HG03378 (cell line): ENCODE data around the gene MRTFA.
"Not testable (repeated sequence)": the region's sequence is repeated elsewhere in the genome, so short reads cannot be mapped to it uniquely, and the experiment has no call there.

Experiments used
- ATAC-seq: cut with Tn5 transposase; IDR thresholded peaks from one replicate; pipeline ENCODE4 v1.9.1; 2021; ENCODE audit warnings: mild to moderate bottlenecking, moderate library complexity; ENCODE audit not compliant: unreplicated experiment

MRTFA gene

GRCh38 chr22:40598712-40599111, 37.8 kb downstream of the MRTFA start:
- ATAC-seq = not testable (repeated sequence)

GRCh38 chr22:40597526-40598430, 38.7 kb downstream of the MRTFA start:
- ATAC-seq = no peak

GRCh38 chr22:40595497-40596234, 40.9 kb downstream of the MRTFA start:
- ATAC-seq = no peak

- no peak for ATAC-seq
These were observed 41.6 kb downstream of the MRTFA start for GRCh38 chr22:40594924-40595323.

GRCh38 chr22:40594346-40594745, 42.2 kb downstream of the MRTFA start:
- no peak for ATAC-seq

GRCh38 chr22:40593460-40594273, 42.9 kb downstream of the MRTFA start:
- no peak for ATAC-seq

- no peak for ATAC-seq
These were observed 44.0 kb downstream of the MRTFA start for GRCh38 chr22:40592352-40593113.

- no peak for ATAC-seq
These were observed 47.8 kb downstream of the MRTFA start for GRCh38 chr22:40588726-40589125.

- ATAC-seq = no peak
These were observed 49.7 kb downstream of the MRTFA start for GRCh38 chr22:40586781-40587180.

GRCh38 chr22:40585310-40585751, 51.2 kb downstream of the MRTFA start:
- no peak for ATAC-seq

GRCh38 chr22:40584766-40585165, 51.8 kb downstream of the MRTFA start:
- ATAC-seq = not testable (repeated sequence)

- ATAC-seq = no peak
These were observed 53.3 kb downstream of the MRTFA start for GRCh38 chr22:40583053-40583741.

- ATAC-seq = no peak
These were observed 54.5 kb downstream of the MRTFA start for GRCh38 chr22:40582063-40582462.

- ATAC-seq = no peak
These were observed 55.9 kb downstream of the MRTFA start for GRCh38 chr22:40580631-40581030.

GRCh38 chr22:40578171-40578570, 58.3 kb downstream of the MRTFA start:
- no peak for ATAC-seq

GRCh38 chr22:40572976-40573375, 63.5 kb downstream of the MRTFA start:
- no peak for ATAC-seq

- no peak for ATAC-seq
These were observed 64.6 kb downstream of the MRTFA start for GRCh38 chr22:40571887-40572286.

GRCh38 chr22:40567626-40568328, 68.7 kb downstream of the MRTFA start:
- ATAC-seq = no peak

- ATAC-seq = no peak
These were observed 69.4 kb downstream of the MRTFA start for GRCh38 chr22:40567106-40567505.
